ENCODE data around the gene LRCH2. TPM values are rescaled to one million over a fixed set of nuclear protein-coding genes. Genes with fewer than 3 reads are reported as not detected.

The LRCH2 gene
- total RNA-seq, 1 experiment from 2014 or later: 6.6 TPM

GRCh38 chrX:115192244-115192700, 41.6 kb downstream of the LRCH2 start:
- H3T11ph ChIP-seq (ENCODE audit: low read length): no peak overlapping the region
- H4K20me1 ChIP-seq (ENCODE audit: control insufficient read depth, insufficient read depth, insufficient read length): peaks cover 3% of the 10 kb centered on the region
- no peak overlapping the region for H3K27ac ChIP-seq (ENCODE audit: insufficient read length, low read depth, low read length)
- H3K79me1 ChIP-seq (ENCODE audit: insufficient read depth, low read depth, low read length, poor library complexity, severe bottlenecking): no peaks in the 10 kb centered on the region
- H2BK20ac ChIP-seq (ENCODE audit: low read depth, low read length, poor library complexity, severe bottlenecking): no peak overlapping the region
- H2BK12ac ChIP-seq (ENCODE audit: insufficient read length, low read depth, low read length): no peak overlapping the region
- H3K79me2 ChIP-seq (ENCODE audit: insufficient read depth, low read length): no peaks in the 10 kb centered on the region
- H3K9me3 ChIP-seq (ENCODE audit: control insufficient read depth, low read depth, low read length): no peaks in the 10 kb centered on the region
- peaks cover 2 to 11% of the 10 kb centered on the region in 2 experiments; a peak in 3 of 5 replicates for H3K9me3 Mint-ChIP-seq
- no peak overlapping the region for H2AFZ ChIP-seq (ENCODE audit: low read length)
- H3K4ac ChIP-seq (ENCODE audit: low read depth, low read length): no peak overlapping the region
- peaks cover 8 to 12% of the 10 kb centered on the region in 2 experiments for H3K4me1 Mint-ChIP-seq
- H3K14ac ChIP-seq (ENCODE audit: insufficient read depth, low read length): no peak overlapping the region
- H2BK5ac ChIP-seq (ENCODE audit: insufficient read length, low read length): no peak overlapping the region
- H3K27me3 ChIP-seq (ENCODE audit: insufficient read depth, low read length): no peaks in the 10 kb centered on the region
- H2AK5ac ChIP-seq (ENCODE audit: insufficient read length, low read length): no peak overlapping the region
- no peak overlapping the region for H4K91ac ChIP-seq (ENCODE audit: insufficient read length, low read depth, low read length)
- no peak for DNase-seq
- no peak overlapping the region for H4K5ac ChIP-seq (ENCODE audit: insufficient read length, low read depth, low read length)
- H3K9ac ChIP-seq (ENCODE audit: extremely low read depth, insufficient read length, low read length): no peak overlapping the region
- H3K4me1 ChIP-seq (ENCODE audit: insufficient read depth, low read length): no peaks in the 10 kb centered on the region
- H3K36me3 Mint-ChIP-seq (ENCODE audit: insufficient read depth in 1 of 3, low read depth in 3 of 3): peaks cover 4 to 29% (median 5%) of the 10 kb centered on the region in 3 experiments; a peak in 6 of 7 replicates
- H3K18ac ChIP-seq (ENCODE audit: insufficient read length, low read depth, low read length): no peak overlapping the region
- H3K27ac Mint-ChIP-seq: 0 out of 7 replicates have a peak overlapping the region, but pooled peaks of 1 of the 3 experiments have one; percentile 35
- no peak overlapping the region for H3K4me2 ChIP-seq (ENCODE audit: insufficient read depth, insufficient read length, low read length)
- no peaks in the 10 kb centered on the region for H3K23me2 ChIP-seq (ENCODE audit: insufficient read length, low read depth, low read length, poor library complexity, severe bottlenecking)
- no peak overlapping the region for H3K23ac ChIP-seq (ENCODE audit: insufficient read length, low read depth, low read length)
- no peak overlapping the region for H3K56ac ChIP-seq (ENCODE audit: insufficient read length, low read depth, low read length)
- H2BK15ac ChIP-seq (ENCODE audit: low read depth, low read length): no peak overlapping the region
- no peaks in the 10 kb centered on the region for H3K27me3 Mint-ChIP-seq (ENCODE audit: low read depth)
- no peak for TF ChIP-seq CTCF (conservative IDR thresholded peaks at IDR 0.05)
- H3K4me3 Mint-ChIP-seq: no peak overlapping the region
- no CpG with 5 or more reads among the region's 35 CpGs for WGBS (ENCODE audit: extremely low coverage, insufficient read length, low lambda C conversion rate)
- no peak overlapping the region for H4K8ac ChIP-seq (replicated peaks; ENCODE audit: insufficient read length, low read depth, low read length)
- H2BK120ac ChIP-seq (ENCODE audit: low read depth, low read length, poor library complexity, severe bottlenecking): no peak overlapping the region

Data from H9 (cell line).